GM15510 (cell line): ENCODE measurements around the gene HEPHL1.

Experiments used
- POLR2A ChIP-seq: IDR thresholded peaks from 3 replicates; pipeline ENCODE4 v1.6.1; 2011; ENCODE audit warnings: borderline replicate concordance; ENCODE audit not compliant: insufficient read length; ENCODE audit errors: extremely low read depth

HEPHL1 gene

DNA sequence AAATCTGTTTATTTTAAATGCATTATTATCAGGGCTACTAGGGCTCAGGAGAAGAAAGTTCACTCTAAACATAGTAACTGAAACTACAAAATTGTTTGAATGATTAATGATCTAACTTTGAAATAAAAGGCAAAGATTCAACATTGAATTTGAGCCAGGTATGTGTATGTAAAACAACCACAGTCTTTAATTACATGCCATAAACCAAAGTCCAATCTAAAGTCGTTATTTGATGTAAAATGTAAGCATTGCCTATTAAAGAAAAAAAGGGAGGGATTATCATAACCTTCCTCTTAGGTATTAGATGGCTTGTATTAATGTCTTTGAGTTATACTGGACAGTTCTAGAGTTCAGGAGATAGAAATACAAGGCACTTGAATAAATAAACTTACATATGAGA, 82.3 kb downstream of the HEPHL1 start:
- TF ChIP-seq POLR2A, result no peak

DNA sequence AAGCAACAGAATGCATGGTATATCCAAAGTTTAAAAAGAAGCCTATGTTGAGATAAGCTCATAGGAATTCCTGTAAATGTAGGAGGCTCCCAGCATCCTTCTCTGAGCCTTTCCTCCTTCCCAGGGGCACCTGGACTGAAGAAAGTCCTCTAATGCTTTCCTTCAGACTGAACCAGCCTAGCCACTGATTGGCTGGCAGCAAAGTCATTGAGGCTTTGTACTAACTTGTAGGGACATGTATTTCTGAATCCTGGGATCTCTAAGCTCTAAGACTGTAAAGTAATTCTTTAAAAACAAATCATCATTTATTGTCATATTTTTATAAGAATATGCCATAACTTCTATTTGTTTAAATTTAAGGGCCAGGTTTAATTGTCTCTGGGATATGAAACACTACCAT, 83.6 kb downstream of the HEPHL1 start:
- TF ChIP-seq POLR2A, result no peak

DNA sequence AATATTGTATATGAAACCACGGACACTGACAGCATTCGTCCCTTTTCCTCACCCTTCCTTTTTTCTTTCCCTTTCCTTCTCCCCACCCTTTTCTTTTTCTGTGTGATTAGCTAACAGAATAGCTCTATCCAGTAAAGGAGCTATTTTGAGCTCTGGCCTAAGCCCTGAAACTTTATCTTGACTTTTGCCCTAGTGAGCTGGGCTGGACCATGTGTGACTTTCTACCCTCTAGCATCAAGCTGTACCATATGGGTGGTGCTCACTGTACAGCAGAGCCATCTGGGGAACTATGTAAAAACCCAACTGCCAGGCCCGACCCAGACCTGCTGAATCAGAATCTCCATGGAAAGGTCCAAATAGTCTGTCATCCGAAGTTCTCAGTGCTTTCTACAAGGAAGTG, 85.6 kb downstream of the HEPHL1 start:
- TF ChIP-seq POLR2A, result no peak

DNA sequence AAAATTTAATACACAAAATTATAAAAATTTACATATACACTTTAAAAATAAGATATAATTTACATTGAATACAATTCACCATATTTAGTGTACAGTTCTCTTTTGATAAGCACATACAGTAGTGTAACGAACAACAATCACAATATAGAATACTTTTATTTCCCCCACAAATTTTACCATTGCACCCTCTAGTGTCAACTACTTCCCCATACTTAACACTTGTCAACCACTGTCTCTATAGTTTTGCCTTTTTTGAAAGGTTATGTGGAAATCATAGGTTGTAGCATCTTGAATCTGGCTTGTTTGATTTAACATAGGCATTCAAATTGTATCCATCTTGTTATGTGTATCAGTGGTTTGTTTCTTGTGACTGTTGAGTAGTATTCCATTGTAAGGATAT, 86.2 kb downstream of the HEPHL1 start:
- no peak for TF ChIP-seq POLR2A

DNA sequence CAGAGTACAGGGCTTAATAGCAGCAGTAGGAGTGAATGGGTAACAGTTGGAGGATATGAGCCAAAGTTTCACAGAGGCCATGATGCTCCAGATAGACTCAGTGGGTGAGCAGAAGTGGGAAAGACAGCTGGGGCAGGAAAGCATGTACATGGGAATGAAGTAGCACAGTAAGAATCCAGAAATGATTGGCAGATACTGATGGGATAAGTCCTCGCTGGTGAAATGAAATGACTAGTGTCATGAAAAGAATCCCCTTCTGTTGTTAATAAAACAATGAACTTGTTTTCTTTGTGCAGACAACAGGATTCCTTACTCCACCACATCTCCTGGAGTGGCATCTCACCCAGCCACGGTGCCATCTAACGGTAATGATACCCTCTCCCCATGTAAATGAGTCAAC, 90.1 kb downstream of the HEPHL1 start:
- no peak for TF ChIP-seq POLR2A

DNA sequence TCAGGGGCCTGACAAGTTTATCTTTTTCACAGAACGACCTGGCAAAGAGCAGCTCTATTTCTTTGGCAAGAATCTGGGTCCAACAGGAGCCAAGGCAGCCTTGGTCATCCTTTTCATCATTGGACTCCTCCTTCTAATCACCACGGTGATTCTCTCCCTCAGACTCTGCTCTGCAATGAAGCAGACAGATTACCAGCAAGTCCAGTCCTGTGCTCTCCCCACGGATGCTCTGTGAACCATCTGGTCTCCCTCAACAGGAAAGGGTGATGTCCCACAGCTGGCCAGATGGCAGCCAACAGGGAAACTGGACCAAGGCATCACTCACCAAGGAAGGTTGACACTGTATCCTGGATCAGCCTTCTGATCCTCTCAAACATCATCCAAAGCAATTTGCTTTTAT, 90.5 kb downstream of the HEPHL1 start:
- TF ChIP-seq POLR2A, result no peak

DNA sequence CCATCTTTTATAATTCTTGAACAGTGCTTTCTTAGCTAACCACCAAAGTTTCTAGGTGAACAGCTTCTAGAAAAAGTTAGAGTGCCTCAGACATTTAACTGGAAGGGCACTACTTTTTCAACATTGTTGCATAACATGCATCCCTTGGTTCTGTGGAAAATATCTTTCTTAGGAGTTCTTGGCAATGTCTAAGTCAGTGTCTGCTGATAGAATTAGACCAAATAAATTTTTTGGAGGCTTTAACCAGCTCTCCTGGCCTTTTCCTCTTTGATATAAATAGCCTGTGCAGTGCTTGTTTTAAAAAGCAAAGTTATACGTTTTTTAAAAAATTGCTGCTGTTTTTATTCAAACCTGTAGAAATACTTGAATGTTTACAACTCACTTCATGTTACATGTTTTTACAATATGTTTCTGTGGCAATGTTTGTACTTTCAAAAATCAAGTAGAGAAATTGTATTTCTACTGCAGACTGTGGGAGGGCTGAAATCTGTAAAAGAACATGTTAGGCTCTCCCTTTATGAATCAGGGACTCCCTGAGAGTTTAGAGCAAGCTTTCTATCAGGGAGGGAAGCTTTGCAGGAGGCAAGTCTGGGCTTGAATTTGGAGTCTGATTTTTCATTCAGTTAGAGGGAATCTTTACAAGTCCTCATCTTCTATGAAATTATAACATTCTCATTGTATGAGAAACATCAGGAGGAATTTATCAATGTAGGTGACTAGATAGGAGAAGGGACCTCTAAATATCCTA, 91.2 kb downstream of the HEPHL1 start:
- no peak for TF ChIP-seq POLR2A

DNA sequence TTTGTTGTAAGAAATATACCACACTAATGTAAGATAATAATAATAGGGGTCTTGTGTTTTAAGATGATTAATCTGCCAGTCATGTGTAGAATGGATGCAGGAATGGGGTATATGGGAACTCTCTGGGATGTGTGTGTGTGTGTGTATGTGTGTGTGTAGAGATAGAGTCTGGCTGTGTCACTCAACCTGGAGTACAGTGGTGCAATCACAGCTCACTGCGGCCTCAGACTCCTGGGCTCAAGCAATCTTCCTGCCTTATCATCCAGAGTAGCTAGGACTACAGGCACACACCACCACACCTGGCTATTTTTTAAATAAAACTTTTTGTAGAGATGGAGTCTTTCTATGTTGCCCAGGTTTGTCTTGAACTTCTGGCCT, 96.0 kb downstream of the HEPHL1 start:
- TF ChIP-seq POLR2A, result no peak

DNA sequence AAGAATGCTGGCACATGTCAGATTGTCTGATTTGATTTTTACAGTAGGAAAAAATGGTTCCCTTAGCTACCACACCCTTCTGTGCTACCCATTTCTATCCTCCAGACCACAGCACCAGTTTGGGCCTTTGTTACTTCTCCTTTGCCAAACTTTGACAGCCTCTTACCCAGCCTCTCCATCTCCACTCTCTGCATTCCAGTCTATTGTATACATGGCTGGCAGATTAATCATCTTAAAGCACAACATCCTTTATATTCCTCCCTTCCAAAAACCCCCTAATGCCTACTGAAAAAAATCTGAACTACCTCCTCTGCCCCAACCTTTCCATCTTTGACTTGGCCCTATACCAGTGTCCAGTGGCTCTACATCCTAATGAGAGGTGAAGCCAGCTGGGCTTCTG, 96.7 kb downstream of the HEPHL1 start:
- TF ChIP-seq POLR2A, result no peak

DNA sequence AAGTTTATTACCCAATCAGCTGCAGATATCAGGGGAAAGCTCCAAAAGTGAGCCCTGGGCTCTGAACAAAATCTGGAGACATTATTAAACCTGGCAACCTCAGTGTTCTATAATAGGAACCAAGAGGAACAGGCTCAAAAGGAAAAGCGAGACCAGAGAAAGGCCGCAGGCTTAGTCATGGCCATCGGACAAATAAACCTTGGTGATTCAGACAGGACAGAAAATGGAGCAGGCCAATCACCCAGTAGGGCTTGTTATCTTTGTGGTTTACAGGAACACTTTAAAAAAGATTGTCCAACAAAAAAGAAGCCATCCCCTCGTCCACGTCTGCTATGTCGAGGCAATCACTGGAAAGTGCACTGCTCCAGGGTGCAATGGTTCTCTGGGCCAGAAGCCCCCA, 99.8 kb downstream of the HEPHL1 start:
- TF ChIP-seq POLR2A, result no peak

DNA sequence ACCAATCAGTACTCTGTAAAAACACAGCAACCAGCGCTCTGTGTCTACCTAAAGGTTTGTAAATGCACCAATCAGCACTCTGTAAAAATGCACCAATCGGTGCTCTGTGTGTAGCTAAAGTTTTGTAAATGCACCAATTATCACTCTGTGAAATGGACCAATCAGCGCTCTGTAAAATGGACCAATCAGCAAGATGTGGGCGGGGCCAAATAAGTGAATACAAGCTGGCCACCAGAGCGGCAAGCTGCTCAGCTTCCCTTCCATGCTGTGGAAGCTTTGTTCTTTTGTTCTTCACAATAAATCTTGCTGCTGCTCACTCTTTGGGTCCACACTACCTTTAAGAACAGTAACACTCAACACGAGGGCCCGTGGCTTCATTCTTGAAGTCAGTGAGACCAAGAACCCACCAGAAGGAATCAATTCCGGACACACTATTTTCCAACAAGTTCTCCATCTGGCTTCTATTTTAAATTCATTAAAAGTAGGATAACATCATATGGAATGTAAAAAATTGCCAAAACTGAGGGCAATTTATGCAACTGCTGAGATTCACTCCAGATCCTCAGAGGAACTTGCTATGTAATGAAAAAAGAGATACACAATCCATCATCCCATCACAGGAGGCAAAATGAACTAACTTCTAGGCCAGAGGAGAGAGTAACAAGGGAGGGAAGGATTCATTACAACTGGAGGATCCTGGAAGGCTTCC, 104.4 kb downstream of the HEPHL1 start:
- TF ChIP-seq POLR2A, result no peak

DNA sequence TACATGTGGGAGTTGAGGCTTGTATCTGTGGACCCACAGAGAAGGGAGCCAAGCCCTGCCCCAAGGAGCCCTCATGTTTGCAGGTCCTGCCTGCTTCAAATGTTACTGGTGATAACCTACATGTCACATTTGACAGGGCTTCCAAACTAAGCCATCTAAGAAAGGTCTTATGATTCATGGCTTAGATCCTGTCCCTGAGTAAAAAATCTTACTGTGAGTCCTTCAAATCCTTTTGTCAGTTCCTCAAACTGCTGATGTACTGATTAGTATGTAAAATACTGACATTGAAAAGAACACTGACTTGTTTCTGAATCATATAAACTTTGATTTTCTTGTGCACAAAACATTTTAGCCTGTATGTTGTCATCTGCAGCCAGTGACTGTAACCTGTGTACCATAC, 106.5 kb downstream of the HEPHL1 start:
- no peak for TF ChIP-seq POLR2A

DNA sequence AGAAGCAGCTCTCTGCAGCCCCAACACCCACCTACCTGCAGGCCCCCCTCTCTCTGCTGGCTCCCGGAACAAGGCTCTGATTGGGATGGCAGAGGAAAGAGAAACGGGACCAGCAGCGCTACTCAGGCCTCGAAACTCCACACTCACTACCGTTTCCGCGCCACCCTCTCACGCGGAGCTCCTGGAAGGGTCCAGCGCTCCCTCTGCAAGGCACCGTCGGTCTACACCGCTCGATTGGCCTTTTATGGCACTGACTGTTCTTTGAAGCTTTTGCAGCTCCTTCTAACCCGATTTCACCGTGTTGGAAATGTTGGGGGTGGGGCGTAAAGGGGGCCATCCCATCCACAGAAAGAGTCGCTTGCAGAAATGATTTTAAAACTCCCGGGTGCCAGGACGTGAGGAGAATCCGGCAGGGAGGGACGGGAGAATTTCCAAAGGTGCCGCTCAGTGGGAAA, 107.2 kb downstream of the HEPHL1 start:
- TF ChIP-seq POLR2A, result no peak

DNA sequence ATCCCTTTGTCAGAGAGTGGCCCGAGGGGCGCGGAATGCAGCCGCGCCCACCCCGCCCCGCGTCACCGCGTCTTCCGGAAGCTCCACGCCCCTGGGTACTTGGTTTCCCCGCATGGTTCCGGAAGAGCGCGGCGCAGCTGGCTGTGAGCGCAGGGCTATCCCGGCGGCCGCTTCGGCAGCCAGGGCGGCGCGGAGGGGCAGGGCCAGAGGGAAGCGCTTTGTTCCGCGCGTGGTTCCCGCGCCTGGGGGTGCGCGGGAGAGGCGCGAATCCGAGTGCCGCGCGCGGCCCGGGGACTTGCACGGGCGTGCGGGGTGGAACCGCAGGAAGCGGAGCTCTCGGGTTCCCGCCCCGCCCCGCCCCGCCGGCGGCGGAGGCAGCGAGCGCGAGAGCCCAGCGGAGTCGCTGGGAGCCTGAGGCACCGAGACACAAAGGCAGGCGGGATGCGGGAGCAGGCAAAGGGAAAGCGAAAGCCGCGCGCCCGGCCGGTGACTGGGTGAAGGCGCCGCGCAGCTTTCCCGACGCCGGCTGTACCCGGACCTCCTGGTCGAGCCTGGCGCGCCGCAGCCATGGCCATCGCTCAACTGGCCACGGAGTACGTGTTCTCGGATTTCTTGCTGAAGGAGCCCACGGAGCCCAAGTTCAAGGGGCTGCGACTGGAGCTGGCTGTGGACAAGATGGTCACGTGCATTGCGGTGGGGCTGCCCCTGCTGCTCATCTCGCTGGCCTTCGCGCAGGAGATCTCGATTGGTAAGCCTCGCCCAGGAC, 107.8 kb downstream of the HEPHL1 start, which contains the start of gene PANX1:
Gene PANX1, plus strand, starts transcription at position 96 of the 766 bp plus-strand sequence. Its CDS starts 472 bp downstream, at position 568.
- TF ChIP-seq POLR2A, result peak; percentile 69
